IMR-90 (cell line): ENCODE data around the gene CCDC88C. TPM values are rescaled to one million over a fixed set of nuclear protein-coding genes. Genes with fewer than 3 reads are reported as not detected.

ENCODE experiments used
- ATAC-seq: fragments of 200-7000 bp; cut with Tn5 transposase; 2 replicates; pipeline ENCODE4 v1.9.1; 2020; ENCODE audit warnings: low read depth, mild to moderate bottlenecking, moderate library complexity
- BruUV-seq: library from RNA; stranded (reverse); fragments of 400-500 nt; replicated peaks from 2 replicates; lab custom pipeline; 2021; lab: Mats Ljungman, UMichigan
- CTCF ChIA-PET: fragments of 300-600 bp; formaldehyde crosslinking; extraction: SDS; loops from one replicate; lab custom pipeline; 2021; ENCODE audit warnings: antibody characterized with exemption; lab: Yijun Ruan, JAX
- POLR2A ChIA-PET: fragments of 300-600 bp; sonication (Branson Sonifier 250); formaldehyde crosslinking; loops from one replicate; lab custom pipeline; 2022; ENCODE audit warnings: antibody characterized with exemption; ENCODE audit not compliant: unreplicated experiment; lab: Charles Lee
- DNase-seq: peaks from one replicate; pipeline ENCODE4 v3.0.0; 2013
- H2AFZ ChIP-seq: replicated peaks from 2 replicates; pipeline ENCODE3; 2013; ENCODE audit warnings: low read length, mild to moderate bottlenecking; ENCODE audit not compliant: poor library complexity
- H2AK5ac ChIP-seq: 2 replicates; pipeline ENCODE4 v1.6.1; 2013; ENCODE audit warnings: low read depth, low read length, inconsistent platforms
- H2AK9ac ChIP-seq: replicated peaks from 2 replicates; pipeline ENCODE3; 2013; ENCODE audit warnings: mild to moderate bottlenecking, low read depth, low read length, moderate library complexity; ENCODE audit not compliant: poor library complexity
- H2BK120ac ChIP-seq: 2 replicates; pipeline ENCODE4 v1.6.1; 2013; ENCODE audit warnings: low read depth, low read length, inconsistent platforms
- H2BK15ac ChIP-seq: 3 replicates; pipeline ENCODE4 v1.6.1; 2013; ENCODE audit warnings: low read depth, low read length, inconsistent platforms
- H2BK20ac ChIP-seq: 2 replicates; pipeline ENCODE4 v1.6.1; 2013; ENCODE audit warnings: low read depth, mild to moderate bottlenecking, inconsistent platforms, low read length, moderate library complexity
- H2BK5ac ChIP-seq: 2 replicates; pipeline ENCODE4 v1.6.1; 2013; ENCODE audit warnings: mild to moderate bottlenecking, low read depth, low read length, inconsistent platforms; ENCODE audit not compliant: poor library complexity, severe bottlenecking
- H3K14ac ChIP-seq: replicated peaks from 2 replicates; pipeline ENCODE4 v1.6.1; 2013; ENCODE audit warnings: low read depth, low read length, inconsistent platforms
- H3K18ac ChIP-seq: 2 replicates; pipeline ENCODE4 v1.6.1; 2013; ENCODE audit warnings: low read depth, low read length, control low read depth
- H3K23ac ChIP-seq: 2 replicates; pipeline ENCODE4 v1.6.1; 2013; ENCODE audit warnings: low read depth, low read length, inconsistent platforms
- H3K27ac ChIP-seq: 2 replicates; pipeline ENCODE4 v1.5.1; 2013; ENCODE audit warnings: mild to moderate bottlenecking, control low read depth, low read length; ENCODE audit not compliant: insufficient read depth
- H3K27me3 ChIP-seq: 2 replicates; pipeline ENCODE4 v1.6.1; 2013; ENCODE audit warnings: low read length; ENCODE audit not compliant: control insufficient read depth, insufficient read depth
- H3K36me3 ChIP-seq: 2 replicates; pipeline ENCODE4 v1.6.1; 2013; ENCODE audit warnings: low read length, mixed read lengths; ENCODE audit not compliant: control insufficient read depth, insufficient read depth
- H3K4ac ChIP-seq: 2 replicates; pipeline ENCODE4 v1.6.1; 2013; ENCODE audit warnings: low read depth, low read length, inconsistent platforms
- H3K4me1 ChIP-seq: 2 replicates; pipeline ENCODE4 v1.6.1; 2013; ENCODE audit warnings: low read length, mixed read lengths; ENCODE audit not compliant: control insufficient read depth, insufficient read depth
- H3K4me2 ChIP-seq: 2 replicates; pipeline ENCODE4 v1.6.1; 2013; ENCODE audit warnings: low read depth, mild to moderate bottlenecking, control low read depth, low read length, moderate library complexity
- H3K4me3 ChIP-seq: 2 replicates; pipeline ENCODE4 v1.5.1; 2013; ENCODE audit warnings: low read depth, mild to moderate bottlenecking, control low read depth, low read length, moderate library complexity; ENCODE audit not compliant: insufficient read depth
- H3K56ac ChIP-seq: 2 replicates; pipeline ENCODE4 v1.6.1; 2013; ENCODE audit warnings: low read length, inconsistent platforms; ENCODE audit not compliant: insufficient read depth; ENCODE audit errors: extremely low read depth
- H3K79me1 ChIP-seq, 2 experiments: 2 replicates each; pipeline ENCODE4 v1.6.1; 2013; ENCODE audit warnings: low read length in 2 of 2, inconsistent platforms in 1 of 2, low read depth in 1 of 2
- H3K9ac ChIP-seq: 2 replicates; pipeline ENCODE4 v1.6.1; 2013; ENCODE audit warnings: low read depth, low read length, control low read depth
- H3K9me1 ChIP-seq: 2 replicates; pipeline ENCODE4 v1.6.1; 2013; ENCODE audit warnings: low read length, inconsistent platforms; ENCODE audit not compliant: insufficient read depth
- H3K9me3 ChIP-seq: 2 replicates; pipeline ENCODE4 v1.6.1; 2013; ENCODE audit warnings: low read length; ENCODE audit not compliant: control insufficient read depth, insufficient read depth
- H4K20me1 ChIP-seq: 2 replicates; pipeline ENCODE4 v1.6.1; 2013; ENCODE audit warnings: low read length, inconsistent platforms; ENCODE audit not compliant: insufficient read depth
- H4K5ac ChIP-seq: 2 replicates; pipeline ENCODE4 v1.6.1; 2013; ENCODE audit warnings: mild to moderate bottlenecking, low read depth, low read length, control low read depth
- H4K8ac ChIP-seq, 2 experiments: 2 replicates each; pipeline ENCODE4 v1.6.1; 2013; ENCODE audit warnings: low read depth in 2 of 2, low read length in 2 of 2, control low read depth in 1 of 2, inconsistent platforms in 1 of 2
- H4K91ac ChIP-seq: 2 replicates; pipeline ENCODE4 v1.6.1; 2013; ENCODE audit warnings: low read depth, low read length, inconsistent platforms; ENCODE audit not compliant: insufficient read depth
- BHLHE40 ChIP-seq: fragments of 150-350 bp; IDR thresholded peaks from 2 replicates; pipeline ENCODE4 v1.6.1; 2016; ENCODE audit warnings: mild to moderate bottlenecking, low read depth, low read length
- CEBPB ChIP-seq: IDR thresholded peaks from 2 replicates; pipeline ENCODE4 v1.6.1; 2012; ENCODE audit warnings: low read depth, low read length, improper control_type of control experiment
- CHD1 ChIP-seq: IDR thresholded peaks from 2 replicates; pipeline ENCODE4 v1.6.1; 2012; ENCODE audit warnings: low read depth, low read length, improper control_type of control experiment
- FOS ChIP-seq: fragments of 150-350 bp; IDR thresholded peaks from 2 replicates; pipeline ENCODE4 v1.6.1; 2016; ENCODE audit warnings: low read depth, low read length
- MAFK ChIP-seq: IDR thresholded peaks from 2 replicates; pipeline ENCODE4 v1.6.1; 2012; ENCODE audit warnings: low read depth, low read length, improper control_type of control experiment
- MAZ ChIP-seq: IDR thresholded peaks from 2 replicates; pipeline ENCODE4 v1.6.1; 2012; ENCODE audit warnings: low read depth, mild to moderate bottlenecking, low read length, improper control_type of control experiment, moderate library complexity, borderline replicate concordance
- MXI1 ChIP-seq: IDR thresholded peaks from 2 replicates; pipeline ENCODE4 v1.6.1; 2012; ENCODE audit warnings: low read depth, mild to moderate bottlenecking, low read length, moderate library complexity, borderline replicate concordance
- NFE2L2 ChIP-seq: fragments of 150-350 bp; IDR thresholded peaks from 2 replicates; pipeline ENCODE4 v1.6.1; 2016; ENCODE audit warnings: low read depth, mild to moderate bottlenecking, low read length
- POLR2A ChIP-seq: IDR thresholded peaks from 2 replicates; pipeline ENCODE4 v1.6.1; 2012; ENCODE audit warnings: mild to moderate bottlenecking, low read depth, low read length
- RAD21 ChIP-seq: IDR thresholded peaks from 2 replicates; pipeline ENCODE4 v1.6.1; 2012; ENCODE audit warnings: low read length, improper control_type of control experiment
- RCOR1 ChIP-seq: IDR thresholded peaks from 2 replicates; pipeline ENCODE4 v1.6.1; 2012; ENCODE audit warnings: mild to moderate bottlenecking, low read length, improper control_type of control experiment; ENCODE audit not compliant: insufficient replicate concordance
- RFX5 ChIP-seq: IDR thresholded peaks from 2 replicates; pipeline ENCODE4 v1.8.0; 2012; ENCODE audit warnings: low read depth, mild to moderate bottlenecking, low read length, moderate library complexity
- SMC3 ChIP-seq: fragments of 150-350 bp; IDR thresholded peaks from 2 replicates; pipeline ENCODE4 v1.6.1; 2016; ENCODE audit warnings: low read depth, mild to moderate bottlenecking, antibody characterized with exemption, low read length, moderate library complexity
- WGBS, 2 experiments: methylation state at CpG; one replicate each; pipeline versions ENCODE4 v1.1.5 to v1.1.7; 2013; ENCODE audit warnings: missing lambda C conversion rate in 2 of 2; ENCODE audit not compliant: insufficient read length in 1 of 2; ENCODE audit errors: extremely low coverage in 2 of 2; 5-methylcytosine and 5-hydroxymethylcytosine counted together
- dilution Hi-C: fragments of 300-500 bp; cut with HindIII; formaldehyde crosslinking; loops from one replicate; pipeline ENCODE4 v1.14.3; 2018; ENCODE audit warnings: low sequenced_read_pairs; ENCODE audit not compliant: unreplicated experiment
- in situ Hi-C: fragments of 300-500 bp; cut with MboI; formaldehyde crosslinking; loops from 3 replicates; pipeline ENCODE4 v1.14.3; 2019; ENCODE audit warnings: low sequenced_read_pairs, inconsistent platforms, mixed read lengths
- intact Hi-C: fragments of 100-400 bp; cut with micrococcal nuclease; formaldehyde crosslinking; loops from 2 replicates; pipeline ENCODE4 v1.10.0; 2022
- polyA plus RNA-seq, 3 experiments: library from polyadenylated mRNA; depleted of rRNA; stranded (reverse); fragments of >200 nt; gene quantifications; 2 replicates each; pipeline ENCODE4 v1.2.3, GENCODE V29; 2012; ENCODE audit warnings: low replicate concordance in 1 of 3
- total RNA-seq: library from RNA; depleted of rRNA; stranded (reverse); fragments of >200 nt; gene quantifications from 2 replicates; pipeline ENCODE4 v1.2.3, GENCODE V29; 2012
- TF ChIP-seq, protein P1 (sequence below): fragments of 150-350 bp; IDR thresholded peaks from 2 replicates; pipeline ENCODE4 v1.6.1; 2016; ENCODE audit warnings: low read depth, mild to moderate bottlenecking, low read length, moderate library complexity, borderline replicate concordance
- TF ChIP-seq, protein P2 (sequence below): fragments of 150-350 bp; IDR thresholded peaks from 2 replicates; pipeline ENCODE4 v1.6.1; 2017; ENCODE audit warnings: mild to moderate bottlenecking, antibody characterized with exemption, low read length, low read depth
- TF ChIP-seq, protein P3 (sequence below): conservative IDR thresholded peaks from 2 replicates; pipeline ENCODE4 v1.5.1; 2012; ENCODE audit warnings: mild to moderate bottlenecking, low read depth, low read length, improper control_type of control experiment

CCDC88C gene
- total and polyA plus RNA-seq, 2 of the 4 experiments (the other 2 are of a cell fraction): 0.17 to 0.18 TPM

- Histone ChIP-seq H2AK9ac (no peak overlapping the region), H3K18ac (no peak overlapping the region), H3K36me3 (no peaks in the 10 kb centered on the region), H2AFZ (no peak overlapping the region), H3K4ac (no peak overlapping the region), H4K5ac (no peak overlapping the region), H3K79me1 (no peaks in the 10 kb centered on the region), H4K20me1 (no peaks in the 10 kb centered on the region), H3K4me2 (no peak overlapping the region), H3K27ac (no peak overlapping the region), H3K23ac (no peak overlapping the region), H4K8ac (no peak overlapping the region), H3K9me1 (no peaks in the 10 kb centered on the region), H3K56ac (no peak overlapping the region), H3K14ac (no peak overlapping the region), H2AK5ac (no peak overlapping the region), H2BK5ac (no peak overlapping the region), H4K91ac (no peak overlapping the region), H2BK120ac (no peak overlapping the region), H2BK20ac (no peak overlapping the region), H3K9me3 (no peaks in the 10 kb centered on the region), H3K27me3 (peaks cover 17% of the 10 kb centered on the region), H3K4me1 (no peaks in the 10 kb centered on the region), H2BK15ac (no peak overlapping the region), H3K4me3 (no peak overlapping the region), H3K9ac (no peak overlapping the region)
- ATAC-seq (no peak), DNase-seq (no peak)
- ChIA-PET POLR2A (no interaction called here), CTCF (no interaction called here)
- intact Hi-C loops (no loop called here), in situ Hi-C loops (no loop called here), dilution Hi-C loops (no loop called here)
- 90% methylated on average over 8 of the region's 27 CpGs; no CpG with 5 or more reads in 1 of the 2 experiments for WGBS, 2 experiments
- TF ChIP-seq POLR2A: no peak
- no peak for TF ChIP-seq CHD1
- no peak for TF ChIP-seq RAD21
- TF ChIP-seq MAZ: no peak
- TF ChIP-seq BHLHE40: no peak
- TF ChIP-seq MAFK: no peak
- TF ChIP-seq, protein P1, sequence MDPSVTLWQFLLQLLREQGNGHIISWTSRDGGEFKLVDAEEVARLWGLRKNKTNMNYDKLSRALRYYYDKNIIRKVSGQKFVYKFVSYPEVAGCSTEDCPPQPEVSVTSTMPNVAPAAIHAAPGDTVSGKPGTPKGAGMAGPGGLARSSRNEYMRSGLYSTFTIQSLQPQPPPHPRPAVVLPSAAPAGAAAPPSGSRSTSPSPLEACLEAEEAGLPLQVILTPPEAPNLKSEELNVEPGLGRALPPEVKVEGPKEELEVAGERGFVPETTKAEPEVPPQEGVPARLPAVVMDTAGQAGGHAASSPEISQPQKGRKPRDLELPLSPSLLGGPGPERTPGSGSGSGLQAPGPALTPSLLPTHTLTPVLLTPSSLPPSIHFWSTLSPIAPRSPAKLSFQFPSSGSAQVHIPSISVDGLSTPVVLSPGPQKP: no peak
- no peak for TF ChIP-seq RFX5
- no peak for TF ChIP-seq FOS
- no peak for TF ChIP-seq RCOR1
- no peak for TF ChIP-seq MXI1
- TF ChIP-seq CEBPB: no peak
- TF ChIP-seq NFE2L2: no peak
- TF ChIP-seq, protein P2, sequence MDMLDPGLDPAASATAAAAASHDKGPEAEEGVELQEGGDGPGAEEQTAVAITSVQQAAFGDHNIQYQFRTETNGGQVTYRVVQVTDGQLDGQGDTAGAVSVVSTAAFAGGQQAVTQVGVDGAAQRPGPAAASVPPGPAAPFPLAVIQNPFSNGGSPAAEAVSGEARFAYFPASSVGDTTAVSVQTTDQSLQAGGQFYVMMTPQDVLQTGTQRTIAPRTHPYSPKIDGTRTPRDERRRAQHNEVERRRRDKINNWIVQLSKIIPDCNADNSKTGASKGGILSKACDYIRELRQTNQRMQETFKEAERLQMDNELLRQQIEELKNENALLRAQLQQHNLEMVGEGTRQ: no peak
- no peak for TF ChIP-seq SMC3
- TF ChIP-seq, protein P3, sequence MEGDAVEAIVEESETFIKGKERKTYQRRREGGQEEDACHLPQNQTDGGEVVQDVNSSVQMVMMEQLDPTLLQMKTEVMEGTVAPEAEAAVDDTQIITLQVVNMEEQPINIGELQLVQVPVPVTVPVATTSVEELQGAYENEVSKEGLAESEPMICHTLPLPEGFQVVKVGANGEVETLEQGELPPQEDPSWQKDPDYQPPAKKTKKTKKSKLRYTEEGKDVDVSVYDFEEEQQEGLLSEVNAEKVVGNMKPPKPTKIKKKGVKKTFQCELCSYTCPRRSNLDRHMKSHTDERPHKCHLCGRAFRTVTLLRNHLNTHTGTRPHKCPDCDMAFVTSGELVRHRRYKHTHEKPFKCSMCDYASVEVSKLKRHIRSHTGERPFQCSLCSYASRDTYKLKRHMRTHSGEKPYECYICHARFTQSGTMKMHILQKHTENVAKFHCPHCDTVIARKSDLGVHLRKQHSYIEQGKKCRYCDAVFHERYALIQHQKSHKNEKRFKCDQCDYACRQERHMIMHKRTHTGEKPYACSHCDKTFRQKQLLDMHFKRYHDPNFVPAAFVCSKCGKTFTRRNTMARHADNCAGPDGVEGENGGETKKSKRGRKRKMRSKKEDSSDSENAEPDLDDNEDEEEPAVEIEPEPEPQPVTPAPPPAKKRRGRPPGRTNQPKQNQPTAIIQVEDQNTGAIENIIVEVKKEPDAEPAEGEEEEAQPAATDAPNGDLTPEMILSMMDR: no peak
- no TSS peak for BruUV-seq
Observed at GRCh38 chr14:91273273-91273884, 144.2 kb downstream of the CCDC88C start.
